B cell (primary cell): ENCODE results near the gene PRSS3. TPM values are rescaled to one million over a fixed set of nuclear protein-coding genes. Genes with fewer than 3 reads are reported as not detected.
A peak's percentile ranks its signal among the peaks of the same experiment; 100 is the strongest.

Source experiments
- ATAC-seq: fragments of 200-7000 bp; cut with Tn5 transposase; one replicate; pipeline ENCODE4 v1.10.0; 2021; ENCODE audit warnings: low read depth, mild to moderate bottlenecking, moderate number of reproducible peaks, moderate library complexity
- CTCF ChIA-PET: fragments of 350-600 bp; sonication (Branson Sonifier 250); formaldehyde crosslinking; loops from one replicate; lab custom pipeline; 2021; ENCODE audit warnings: antibody characterized with exemption, inconsistent platforms; lab: Charles Lee
- POLR2A ChIA-PET: fragments of 350-600 bp; sonication (Branson Sonifier 250); formaldehyde crosslinking; loops from one replicate; lab custom pipeline; 2021; ENCODE audit warnings: antibody characterized with exemption; lab: Charles Lee
- DNase-seq: peaks from one replicate; pipeline ENCODE4 v3.0.0; 2013
- H2AFZ ChIP-seq: 2 replicates; pipeline ENCODE4 v1.6.1; 2012; ENCODE audit warnings: mild to moderate bottlenecking, low read depth, low read length; ENCODE audit not compliant: insufficient read depth, poor library complexity, severe bottlenecking
- H3K27ac ChIP-seq, 2 donors: 1 replicate in 1 of 2; 2 replicates in 1 of 2; pipeline ENCODE4 v1.5.1; 2012 to 2013; ENCODE audit warnings: low read length in 2 of 2, mild to moderate bottlenecking in 2 of 2, moderate library complexity in 1 of 2
- H3K27me3 ChIP-seq, 4 experiments: fragments of 200-600 bp in 1 of 4; sonication (generic) in 1 of 4; replicated peaks in 1 of 4; 1 replicate in 2 of 4; 2 replicates in 2 of 4; pipeline versions ENCODE4 v1.6.1 to v1.7.0; 2013 to 2016; ENCODE audit warnings: low read length in 3 of 4, mild to moderate bottlenecking in 2 of 4, mixed read lengths in 1 of 4, moderate library complexity in 1 of 4; ENCODE audit not compliant: insufficient read depth in 4 of 4, control insufficient read depth in 3 of 4; ENCODE audit errors: control extremely low read depth in 1 of 4
- H3K36me3 ChIP-seq, 2 experiments: replicated peaks in 1 of 2; 1 replicate in 1 of 2; 2 replicates in 1 of 2; pipeline versions ENCODE4 v1.6.1 to v1.7.1; 2013; ENCODE audit warnings: low read length in 1 of 2; ENCODE audit not compliant: insufficient read depth in 2 of 2, control insufficient read depth in 1 of 2; ENCODE audit errors: control extremely low read depth in 1 of 2, extremely low read depth in 1 of 2
- H3K4me1 ChIP-seq, 2 donors: fragments of 200-600 bp in 1 of 2; sonication (generic) in 1 of 2; 1 replicate in 1 of 2; 2 replicates in 1 of 2; pipeline versions ENCODE4 v1.5.1 to v1.6.1; 2013 to 2017; ENCODE audit warnings: low read length in 2 of 2; ENCODE audit not compliant: control insufficient read depth in 2 of 2, insufficient read depth in 2 of 2
- H3K4me2 ChIP-seq: replicated peaks from 2 replicates; pipeline ENCODE3; 2012; ENCODE audit warnings: mild to moderate bottlenecking, low read depth, low read length; ENCODE audit not compliant: poor library complexity, severe bottlenecking
- H3K4me3 ChIP-seq, 5 experiments: fragments of 200-600 bp in 1 of 5; sonication (generic) in 1 of 5; 1 replicate in 3 of 5; 2 replicates in 2 of 5; pipeline versions ENCODE4 v1.5.1 to v1.7.0; 2011 to 2016; ENCODE audit warnings: low read length in 4 of 5, mild to moderate bottlenecking in 4 of 5, low read depth in 2 of 5, control low read depth in 1 of 5, moderate library complexity in 1 of 5; ENCODE audit not compliant: insufficient read depth in 1 of 5; ENCODE audit errors: control extremely low read depth in 1 of 5, extremely low read depth in 1 of 5
- H3K79me2 ChIP-seq: fragments of 200-600 bp; sonication (generic); one replicate; pipeline ENCODE4 v1.6.0; 2016; ENCODE audit warnings: low read length; ENCODE audit not compliant: control insufficient read depth, insufficient read depth
- H3K9ac ChIP-seq: fragments of 200-600 bp; sonication (generic); 2 replicates; pipeline ENCODE4 v1.6.1; 2017; ENCODE audit warnings: mild to moderate bottlenecking, low read length, moderate library complexity
- H3K9me3 ChIP-seq, 3 donors: one replicate each; pipeline versions ENCODE4 v1.6.1 to v1.7.1; 2013; ENCODE audit warnings: low read length in 2 of 3; ENCODE audit not compliant: control insufficient read depth in 2 of 3, insufficient read depth in 1 of 3; ENCODE audit errors: control extremely low read depth in 1 of 3
- H4K20me1 ChIP-seq: 2 replicates; pipeline ENCODE4 v1.6.0; 2012; ENCODE audit warnings: mild to moderate bottlenecking, low read length; ENCODE audit not compliant: insufficient read depth, control insufficient read depth, poor library complexity, severe bottlenecking
- H3K27ac Mint-ChIP-seq: one replicate; pipeline ENCODE4 v1.8.0; 2021; ENCODE audit warnings: mixed read lengths
- H3K27me3 Mint-ChIP-seq: one replicate; pipeline ENCODE4 v1.8.0; 2021; ENCODE audit warnings: mixed read lengths
- H3K4me1 Mint-ChIP-seq: one replicate; pipeline ENCODE4 v1.8.0; 2021; ENCODE audit warnings: mixed read lengths
- H3K4me3 Mint-ChIP-seq: one replicate; pipeline ENCODE4 v1.8.0; 2021; ENCODE audit warnings: mixed read lengths
- H3K9me3 Mint-ChIP-seq: one replicate; pipeline ENCODE4 v1.8.0; 2022; ENCODE audit warnings: mixed read lengths; ENCODE audit not compliant: insufficient read depth
- EZH2 ChIP-seq: IDR thresholded peaks from 2 replicates; pipeline ENCODE4 v1.6.1; 2012; ENCODE audit warnings: borderline replicate concordance, low read depth, mild to moderate bottlenecking, moderate library complexity, low read length; ENCODE audit not compliant: insufficient read depth, poor library complexity, severe bottlenecking
- WGBS: methylation state at CpG from one replicate; pipeline ENCODE4 v1.1.5; 2013; ENCODE audit warnings: missing lambda C conversion rate; ENCODE audit not compliant: insufficient coverage; 5-methylcytosine and 5-hydroxymethylcytosine counted together
- intact Hi-C: fragments of 100-400 bp; cut with micrococcal nuclease; formaldehyde crosslinking; loops from one replicate; pipeline ENCODE4 v1.10.0; 2022
- polyA plus RNA-seq: library from polyadenylated mRNA; depleted of rRNA; stranded (reverse); fragments of >200 nt; gene quantifications from 2 replicates; pipeline ENCODE4 v1.2.3, GENCODE V29; 2012
- total RNA-seq, 2 donors: library from RNA; stranded (reverse); fragments of 120-200 nt in 1 of 2; gene quantifications; 1 replicate in 1 of 2; 2 replicates in 1 of 2; pipeline versions ENCODE4 v1.2.3 to v1.2.4, GENCODE V29; 2013 to 2022
- TF ChIP-seq, protein P1 (sequence below): fragments of 200-600 bp; IDR thresholded peaks from one replicate; pipeline ENCODE4 v1.8.0; 2022; ENCODE audit warnings: antibody characterized with exemption, mild to moderate bottlenecking

Gene PRSS3
- total and polyA plus RNA-seq, 2 donors (not counting 1 experiment from before 2014, with no cell fraction given), result not detected

DNA sequence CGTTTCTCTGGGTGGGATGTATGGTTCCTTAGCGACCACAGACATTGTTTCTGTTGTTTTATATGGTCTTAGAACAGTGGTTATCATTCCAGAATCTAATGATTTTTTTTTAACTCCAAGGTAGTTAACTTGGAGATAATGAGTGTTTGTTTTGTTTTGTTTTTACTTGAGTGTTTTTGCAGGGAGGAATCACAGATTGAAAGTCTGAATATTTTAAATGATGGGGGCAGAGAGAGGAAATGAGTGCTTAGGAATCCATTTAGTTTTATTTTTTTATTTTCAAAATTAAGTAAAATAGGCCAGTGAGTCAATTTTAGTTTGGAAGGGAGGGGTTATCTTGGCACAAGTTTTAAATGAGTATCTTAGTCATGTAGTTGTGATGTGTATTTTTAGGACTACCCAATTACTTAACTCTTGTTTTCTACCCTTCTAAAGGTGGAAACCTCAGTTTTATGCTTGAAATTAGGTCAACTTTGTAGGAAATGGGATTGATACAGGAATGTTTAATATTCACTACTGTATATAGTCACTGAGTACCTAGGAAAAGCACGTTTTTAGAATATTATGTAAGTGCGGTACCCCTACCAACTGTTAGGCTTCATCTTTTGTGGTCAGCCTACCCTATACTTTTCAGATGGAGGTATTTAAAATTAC, 23.6 kb downstream of the PRSS3 start:
- intact Hi-C loops, result loop anchor here (5.0 to 10.0 kb wide), 7 partner anchors 103 to 1913 kb away; partner anchors contain the start of genes CREB3, DNAI1, DNAJA1 and DNAJB5
- Mint-ChIP-seq H3K27ac (peak overlapping the region; percentile 92), H3K27me3 (no peaks in the 10 kb centered on the region), H3K4me1 (peaks cover 60% of the 10 kb centered on the region), H3K9me3 (no peaks in the 10 kb centered on the region), H3K4me3 (peak overlapping the region; percentile 98)
- peak overlapping the region; percentile 96 for H3K9ac ChIP-seq
- H3K27me3 ChIP-seq, result no peaks in the 10 kb centered on the region
- H4K20me1 ChIP-seq, result peaks cover 24% of the 10 kb centered on the region
- peak overlapping the region; percentile 100 for H3K4me2 ChIP-seq
- ATAC-seq, result no peak
- H3K36me3 ChIP-seq, result peaks cover 0 to 3% of the 10 kb centered on the region in 2 experiments
- peak overlapping the region; percentile 74 to 92 (median 83) for H3K4me3 ChIP-seq
- H3K4me1 ChIP-seq, result peaks cover 50 to 51% of the 10 kb centered on the region in 2 donors
- 0% methylated on average over 2 of the region's 4 CpGs for WGBS
- no peak for TF ChIP-seq EZH2
- TF ChIP-seq, protein P1, sequence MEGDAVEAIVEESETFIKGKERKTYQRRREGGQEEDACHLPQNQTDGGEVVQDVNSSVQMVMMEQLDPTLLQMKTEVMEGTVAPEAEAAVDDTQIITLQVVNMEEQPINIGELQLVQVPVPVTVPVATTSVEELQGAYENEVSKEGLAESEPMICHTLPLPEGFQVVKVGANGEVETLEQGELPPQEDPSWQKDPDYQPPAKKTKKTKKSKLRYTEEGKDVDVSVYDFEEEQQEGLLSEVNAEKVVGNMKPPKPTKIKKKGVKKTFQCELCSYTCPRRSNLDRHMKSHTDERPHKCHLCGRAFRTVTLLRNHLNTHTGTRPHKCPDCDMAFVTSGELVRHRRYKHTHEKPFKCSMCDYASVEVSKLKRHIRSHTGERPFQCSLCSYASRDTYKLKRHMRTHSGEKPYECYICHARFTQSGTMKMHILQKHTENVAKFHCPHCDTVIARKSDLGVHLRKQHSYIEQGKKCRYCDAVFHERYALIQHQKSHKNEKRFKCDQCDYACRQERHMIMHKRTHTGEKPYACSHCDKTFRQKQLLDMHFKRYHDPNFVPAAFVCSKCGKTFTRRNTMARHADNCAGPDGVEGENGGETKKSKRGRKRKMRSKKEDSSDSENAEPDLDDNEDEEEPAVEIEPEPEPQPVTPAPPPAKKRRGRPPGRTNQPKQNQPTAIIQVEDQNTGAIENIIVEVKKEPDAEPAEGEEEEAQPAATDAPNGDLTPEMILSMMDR, result no peak
- H2AFZ ChIP-seq, result peak overlapping the region; percentile 61
- peaks cover 0 to 3% (median 0%) of the 10 kb centered on the region in 3 donors for H3K9me3 ChIP-seq
- peak overlapping the region; percentile 37 to 89 for H3K27ac ChIP-seq
- peaks cover 60% of the 10 kb centered on the region for H3K79me2 ChIP-seq
- POLR2A ChIA-PET, result interaction anchor here (0.7 kb wide), 1 partner anchor 168 kb away, joined by 19 read pairs; no protein-coding TSS in a partner anchor
- DNase-seq, result no peak
- CTCF ChIA-PET, result interaction anchor here (1.0 kb wide), 2 partner anchors 18 to 40 kb away, joined by 3 read pairs; no protein-coding TSS in a partner anchor

DNA sequence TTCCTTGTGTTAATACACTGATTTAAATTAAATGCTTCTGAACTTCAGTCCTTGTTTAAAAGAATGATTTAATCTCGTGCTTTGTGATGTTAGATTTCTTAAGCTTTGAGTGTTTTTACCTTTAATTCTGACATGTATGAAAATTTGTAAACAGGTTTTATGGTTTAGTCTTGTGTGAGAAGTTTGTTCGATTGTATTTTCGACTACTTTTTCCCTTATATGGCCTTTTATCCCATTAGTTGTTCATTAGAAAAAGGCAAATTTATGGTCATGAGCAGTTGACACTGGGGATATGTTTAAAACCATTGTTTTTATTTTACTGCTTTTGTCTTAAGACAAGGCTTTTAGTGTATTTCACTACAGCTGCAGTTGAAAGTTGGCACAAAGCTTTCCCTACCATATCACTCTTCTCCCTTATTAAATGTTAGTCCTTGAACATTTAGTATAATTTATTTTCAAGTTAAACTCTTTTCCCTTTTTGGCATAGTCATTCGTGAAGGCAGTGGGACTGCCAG, 24.9 kb downstream of the PRSS3 start:
- Mint-ChIP-seq H3K27me3 (no peaks in the 10 kb centered on the region), H3K4me1 (peaks cover 50% of the 10 kb centered on the region), H3K9me3 (no peaks in the 10 kb centered on the region), H3K4me3 (peak overlapping the region; percentile 21), H3K27ac (no peak overlapping the region)
- peaks cover 24% of the 10 kb centered on the region for H4K20me1 ChIP-seq
- H3K36me3 ChIP-seq, result peaks cover 0 to 3% of the 10 kb centered on the region in 2 experiments
- DNase-seq (no peak), ATAC-seq (no peak)
- WGBS, result no CpG with 5 or more reads among the region's 4 CpGs
- peaks cover 73% of the 10 kb centered on the region for H3K79me2 ChIP-seq
- ChIA-PET CTCF (interaction anchor here (1.2 kb wide), 1 partner anchor 32 kb away, joined by 6 read pairs; no protein-coding TSS in a partner anchor), POLR2A (interaction anchor here (0.6 kb wide), 1 partner anchor 277 kb away, joined by 3 read pairs; no protein-coding TSS in a partner anchor)
- H3K27me3 ChIP-seq, result no peaks in the 10 kb centered on the region
- TF ChIP-seq, protein P1, result no peak
- TF ChIP-seq EZH2, result no peak
- intact Hi-C loops, result no loop called here
- peaks cover 0 to 3% (median 0%) of the 10 kb centered on the region in 3 donors for H3K9me3 ChIP-seq
- no peak overlapping the region for H3K9ac ChIP-seq
- peak overlapping the region in 1 of 2 donors; percentile 1 for H3K27ac ChIP-seq
- H3K4me2 ChIP-seq, result no peak overlapping the region
- no peak overlapping the region for H2AFZ ChIP-seq
- no peak overlapping the region for H3K4me3 ChIP-seq
- peaks cover 39 to 40% of the 10 kb centered on the region in 2 donors for H3K4me1 ChIP-seq
